GM18520 (cell line): ENCODE results near the gene SLC9A3.
"Not testable (repeated sequence)": the region's sequence is repeated elsewhere in the genome, so short reads cannot be mapped to it uniquely, and the experiment has no call there.

Source experiments
- ATAC-seq: cut with Tn5 transposase; IDR thresholded peaks from one replicate; pipeline ENCODE4 v1.9.1; 2021; ENCODE audit not compliant: unreplicated experiment

Gene SLC9A3

DNA sequence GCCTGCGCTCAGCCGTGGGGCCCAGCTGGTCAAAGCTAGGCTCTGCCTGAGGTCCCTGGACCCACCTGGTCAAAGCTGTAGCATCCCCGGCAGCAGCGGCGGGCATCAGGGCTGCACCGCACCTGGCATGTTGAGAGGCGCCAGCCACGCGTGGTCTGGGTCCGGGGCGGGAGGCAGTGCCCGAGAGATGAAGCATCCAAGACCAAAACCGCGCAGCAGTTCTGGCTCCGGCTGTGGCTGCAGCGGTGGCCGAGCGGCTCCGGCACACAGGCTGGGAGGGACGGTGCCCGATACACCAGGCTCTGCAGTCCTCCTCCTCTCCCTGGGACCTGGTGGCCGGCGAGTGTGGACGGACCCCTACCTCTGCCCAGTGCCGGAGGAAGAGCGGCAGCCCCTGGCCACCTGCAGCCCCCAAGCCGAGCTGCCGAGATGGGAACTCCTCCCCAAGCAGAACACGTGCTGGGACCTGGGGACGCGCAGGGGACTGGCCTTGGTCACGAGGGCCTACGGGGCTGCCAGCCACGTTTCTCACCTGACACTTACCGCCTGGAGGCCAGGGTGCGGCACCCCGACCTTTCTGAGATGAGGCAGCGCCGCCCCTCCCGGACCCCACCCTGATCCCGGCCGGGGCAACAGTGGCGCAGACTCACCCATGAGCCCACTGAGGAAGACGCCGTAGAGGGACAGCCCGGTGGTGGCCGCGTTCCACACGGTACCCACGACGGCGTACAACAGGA, 33.0 kb downstream of the SLC9A3 start:
- no peak for ATAC-seq

DNA sequence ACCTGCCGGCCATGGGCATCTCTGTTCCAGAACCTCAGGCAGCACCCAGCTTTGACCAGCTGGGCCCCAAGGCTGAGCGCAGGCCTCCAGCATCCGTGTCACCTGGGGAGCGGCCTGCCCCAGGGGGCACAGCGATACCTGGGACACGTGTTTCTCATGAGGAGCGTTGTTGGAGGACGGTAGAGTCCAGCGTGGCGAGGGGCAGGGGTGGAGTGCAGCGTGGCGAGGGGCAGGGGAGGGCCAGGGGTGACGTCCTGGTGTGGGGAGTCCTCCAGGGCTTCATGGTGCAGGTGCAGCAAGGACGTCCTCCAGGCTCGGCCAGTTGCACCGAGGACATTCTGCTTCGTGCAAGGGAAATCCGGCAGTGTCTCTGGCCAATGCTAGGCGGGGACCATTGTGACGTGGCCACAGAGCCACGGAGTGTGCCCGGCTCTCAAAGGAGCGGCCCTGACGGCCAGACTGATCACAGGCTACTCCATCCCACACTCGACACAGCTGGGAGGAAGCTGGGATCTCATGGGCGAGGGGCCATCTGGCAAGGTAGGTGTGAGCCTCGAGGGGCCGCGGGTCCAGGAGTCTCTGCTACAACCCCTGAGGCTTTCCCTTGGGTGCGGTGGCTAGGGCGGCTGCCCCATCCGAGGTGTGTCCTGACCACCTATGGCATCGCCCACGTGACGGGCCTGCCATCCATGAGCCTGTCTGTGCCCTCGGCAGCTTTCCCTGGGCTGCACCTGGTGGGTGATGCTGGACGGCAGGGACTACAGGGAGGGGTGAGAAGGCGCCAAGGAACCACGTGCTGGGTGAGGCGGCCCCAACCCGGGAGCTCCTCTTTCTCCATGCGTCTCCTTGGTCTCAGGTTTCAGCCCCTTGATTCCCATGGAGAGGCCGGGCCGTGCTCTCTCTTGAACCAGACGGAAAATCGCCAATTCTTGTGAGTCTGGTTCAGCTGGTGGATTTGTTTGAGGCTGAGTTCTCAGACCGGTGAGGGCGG, 33.8 kb downstream of the SLC9A3 start:
- no peak for ATAC-seq

DNA sequence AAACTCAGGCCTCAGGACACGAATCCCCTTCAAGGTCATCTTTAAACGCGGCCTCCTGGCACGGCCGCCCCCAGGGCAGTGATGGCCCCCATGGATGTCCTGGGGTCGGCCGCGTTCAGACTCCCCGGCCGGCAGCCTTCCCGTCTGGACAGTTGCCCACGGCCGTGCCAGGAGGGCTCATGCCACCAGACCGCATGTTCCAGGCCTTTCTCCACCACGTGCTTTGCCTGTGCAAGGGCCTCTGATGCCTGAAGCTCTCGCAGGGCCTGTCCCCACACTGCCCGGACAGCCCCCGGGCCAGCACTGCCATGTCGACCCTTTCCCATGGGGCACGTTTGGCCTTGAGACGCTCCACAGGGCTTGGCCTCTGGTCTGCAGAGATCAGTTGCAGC, 34.6 kb downstream of the SLC9A3 start:
- ATAC-seq = no peak

DNA sequence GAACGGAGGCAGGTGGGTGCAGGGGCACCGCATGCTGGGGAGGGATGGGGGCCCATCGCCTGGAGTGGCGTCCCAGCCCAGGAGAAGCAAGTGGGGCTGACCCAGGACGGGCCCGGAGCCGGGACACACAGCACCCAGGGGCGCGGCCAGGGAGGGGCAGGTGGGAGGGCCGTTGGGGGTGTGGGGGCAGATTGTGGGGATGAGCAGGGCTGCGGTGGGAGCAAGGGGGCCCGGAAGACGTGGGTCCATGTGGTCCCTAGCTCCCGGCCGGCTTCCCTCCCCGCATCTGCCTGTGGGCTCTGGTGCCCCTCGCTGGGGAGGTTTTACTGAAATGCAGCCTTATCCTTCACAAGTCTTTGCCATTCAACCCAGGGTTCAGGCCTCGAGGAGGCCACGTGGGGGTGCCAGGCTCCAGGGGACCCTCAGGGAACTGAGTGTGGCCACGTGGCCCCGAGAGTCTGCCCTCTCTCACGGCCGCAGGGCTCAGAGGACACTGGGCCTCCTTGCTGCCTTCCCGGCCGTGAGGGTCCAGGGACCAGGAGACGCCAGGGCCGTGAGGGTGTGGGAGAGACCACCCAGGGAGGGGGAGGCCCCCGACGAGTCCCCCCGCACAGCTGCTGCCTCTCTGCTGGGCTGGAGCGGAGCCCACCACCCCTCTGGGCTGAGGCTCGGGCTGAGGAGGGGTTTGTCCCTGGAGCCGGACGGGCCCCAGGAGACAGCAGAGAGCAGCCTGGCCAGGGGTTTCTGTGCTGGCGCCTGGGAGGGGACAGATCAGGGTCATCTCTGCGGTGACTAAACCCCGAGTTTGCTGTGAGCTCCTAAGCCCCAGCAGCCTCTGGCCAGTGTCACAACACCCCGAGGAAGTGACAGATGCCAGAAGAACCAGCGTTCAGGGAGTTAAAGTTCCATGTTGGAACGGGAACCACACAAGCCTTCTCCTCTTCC, 35.2 kb downstream of the SLC9A3 start:
- no peak for ATAC-seq

DNA sequence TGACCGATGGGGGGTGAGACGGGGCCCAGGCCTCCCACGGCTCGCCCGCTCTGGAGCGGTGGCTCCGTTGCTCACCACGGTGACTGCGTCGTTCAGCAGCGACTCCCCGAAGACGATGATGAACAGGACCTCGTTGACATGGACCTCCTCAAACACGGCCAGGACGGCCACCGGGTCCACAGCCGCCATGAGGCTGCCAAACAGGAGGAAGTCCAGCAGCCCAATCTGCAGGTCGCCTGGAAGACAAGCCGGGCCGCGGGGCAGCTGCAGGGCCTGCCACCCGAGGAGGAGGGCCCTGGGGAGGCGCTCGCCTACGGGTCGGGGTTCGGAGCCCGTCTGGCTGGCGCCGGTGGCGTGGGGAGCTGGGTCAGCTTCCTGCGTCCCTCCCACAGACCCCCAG, 36.0 kb downstream of the SLC9A3 start:
- ATAC-seq = no peak

DNA sequence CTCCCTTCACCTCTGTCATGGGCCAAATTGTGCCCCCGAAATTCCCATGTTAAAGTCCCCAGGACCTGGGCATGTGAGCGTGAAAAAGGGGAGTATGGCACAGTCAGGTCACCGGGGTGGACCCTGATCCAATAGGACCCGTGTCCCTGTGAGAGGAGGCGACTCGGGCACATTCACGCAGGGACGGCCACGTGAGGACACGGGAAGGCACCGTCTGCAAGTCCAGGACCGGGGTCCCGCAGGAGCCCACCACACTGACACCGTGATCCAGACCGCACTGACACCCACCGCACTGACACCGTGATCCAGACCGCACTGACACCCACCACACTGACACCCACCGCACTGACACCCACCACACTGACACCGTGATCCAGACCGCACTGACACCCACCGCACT, 37.7 kb downstream of the SLC9A3 start:
- ATAC-seq = not testable (repeated sequence)

DNA sequence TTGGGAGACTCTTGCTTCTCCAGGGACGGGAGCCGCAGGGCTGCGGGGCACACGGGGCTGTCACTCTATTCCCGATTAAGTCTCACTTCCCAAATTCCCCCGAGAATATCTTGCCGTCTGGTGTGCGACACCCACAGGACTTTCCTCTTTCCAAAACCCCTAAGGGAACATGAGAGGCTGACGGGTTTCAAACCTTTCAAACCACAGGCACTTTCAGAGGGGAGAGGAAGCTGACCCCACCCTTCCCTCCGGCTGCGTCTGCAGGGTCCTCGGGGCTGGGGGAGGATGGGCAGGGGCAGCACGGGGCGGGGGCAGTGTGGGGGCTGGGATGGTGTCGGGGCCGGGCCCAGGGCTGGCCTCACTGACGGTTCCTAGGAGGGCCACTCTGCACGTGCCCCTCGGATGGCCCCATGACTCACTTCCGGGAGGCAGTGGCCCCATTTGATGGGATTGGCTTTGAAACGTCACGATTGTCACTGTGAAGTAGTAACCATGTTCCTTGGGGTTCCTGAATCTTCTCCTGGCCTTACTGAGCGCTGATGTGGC, 38.2 kb downstream of the SLC9A3 start:
- no peak for ATAC-seq

- no peak for ATAC-seq
These were observed 38.9 kb downstream of the SLC9A3 start for GRCh38 chr5:485113-485945.

DNA sequence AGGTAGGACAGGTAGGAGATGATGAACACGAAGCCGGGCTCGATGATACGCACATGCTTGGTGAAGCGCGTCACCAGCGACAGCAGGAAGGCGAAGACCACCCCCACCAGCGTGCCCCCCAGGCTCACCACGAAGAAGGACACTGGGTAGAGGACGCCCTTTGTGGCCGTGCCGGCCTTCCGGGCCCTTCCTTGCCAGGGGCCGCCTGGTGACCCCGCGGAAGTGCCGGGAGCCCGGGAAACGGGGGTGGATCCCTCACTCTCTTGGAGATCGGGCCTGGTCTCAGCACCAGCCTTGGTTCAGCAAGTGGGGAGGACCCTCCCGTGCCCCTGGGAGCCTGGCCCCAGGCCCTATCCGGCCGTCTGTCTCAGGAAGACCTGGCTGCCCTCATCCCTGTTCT, 39.7 kb downstream of the SLC9A3 start:
- no peak for ATAC-seq

DNA sequence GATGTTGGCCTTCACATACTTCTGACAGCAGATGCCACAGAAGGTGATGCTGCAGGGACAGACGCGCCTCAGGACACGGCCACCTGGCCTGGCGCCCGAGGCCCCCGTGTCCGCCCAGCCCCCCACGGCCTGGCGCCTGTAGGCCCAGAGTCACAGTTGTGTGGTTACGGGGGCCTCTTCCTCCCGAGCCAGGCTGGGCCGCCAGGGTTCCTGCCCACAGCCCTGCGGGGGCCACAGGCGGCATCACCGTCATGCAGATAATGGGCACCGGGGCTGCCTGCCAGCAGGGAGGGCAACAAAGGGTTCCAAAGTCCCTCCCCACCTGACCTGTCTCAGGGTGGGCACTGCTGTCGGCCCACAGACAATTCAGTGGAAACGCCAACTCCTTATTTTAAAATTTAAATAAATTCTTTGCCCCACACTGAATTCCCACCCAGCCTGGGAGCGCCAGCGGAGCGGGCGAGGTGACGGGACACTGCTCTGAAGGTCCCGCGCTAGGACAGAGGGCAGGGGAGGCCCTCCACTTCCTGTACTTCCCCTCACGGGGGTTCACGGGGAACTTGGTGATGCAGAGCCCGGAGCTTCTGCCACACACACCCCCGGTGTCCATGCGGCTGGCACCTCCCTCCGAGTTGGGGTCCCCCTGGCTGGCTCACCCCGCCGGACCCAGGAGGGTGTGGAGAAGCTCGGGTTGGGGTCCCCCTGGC, 40.7 kb downstream of the SLC9A3 start:
- ATAC-seq = no peak

GRCh38 chr5:483011-483410, 41.2 kb downstream of the SLC9A3 start:
- no peak for ATAC-seq

DNA sequence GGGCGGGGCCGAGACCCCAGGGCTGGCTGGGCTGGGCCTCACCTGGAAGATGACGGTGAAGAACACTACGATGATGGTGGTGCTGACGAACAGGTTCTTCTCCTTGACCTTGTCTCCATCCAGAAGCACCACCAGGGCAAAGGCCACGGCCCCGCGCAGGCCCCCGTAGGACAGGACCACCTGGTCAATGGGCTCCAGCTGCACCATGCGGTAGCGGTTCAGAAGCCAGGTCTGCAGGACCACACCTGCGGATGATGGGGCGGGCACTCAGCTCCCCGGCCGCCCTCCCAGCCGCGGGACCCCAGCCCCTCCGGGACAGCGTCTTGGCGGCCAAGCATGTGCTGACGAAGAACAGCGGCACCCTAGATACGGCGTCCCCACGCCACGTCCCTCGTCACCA, 41.7 kb downstream of the SLC9A3 start:
- ATAC-seq = no peak

DNA sequence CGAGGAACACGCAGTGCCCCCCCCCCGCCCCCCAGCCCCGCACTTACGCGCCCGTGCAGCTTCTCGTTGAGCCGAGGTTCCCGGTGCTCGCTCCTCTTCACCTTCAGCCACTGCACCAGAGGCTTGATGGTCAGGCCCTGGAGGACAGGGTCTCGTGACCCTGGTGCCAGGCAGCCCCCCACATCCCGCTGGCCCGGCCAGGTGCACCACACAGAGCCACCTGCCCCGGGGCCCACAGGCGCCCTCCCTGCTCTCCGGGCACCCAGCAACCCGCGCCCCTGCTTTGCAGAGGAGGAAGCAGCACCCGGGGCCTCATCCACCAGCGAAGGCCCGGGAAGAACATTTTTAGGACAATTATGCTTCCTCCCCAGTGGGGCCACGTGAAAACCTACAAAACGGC, 42.2 kb downstream of the SLC9A3 start:
- ATAC-seq = no peak

- no peak for ATAC-seq
These were observed 42.9 kb downstream of the SLC9A3 start for GRCh38 chr5:481347-481746.

- no peak for ATAC-seq
These were observed 44.5 kb downstream of the SLC9A3 start for GRCh38 chr5:479566-480319.

GRCh38 chr5:478982-479535, 45.2 kb downstream of the SLC9A3 start:
- no peak for ATAC-seq

DNA sequence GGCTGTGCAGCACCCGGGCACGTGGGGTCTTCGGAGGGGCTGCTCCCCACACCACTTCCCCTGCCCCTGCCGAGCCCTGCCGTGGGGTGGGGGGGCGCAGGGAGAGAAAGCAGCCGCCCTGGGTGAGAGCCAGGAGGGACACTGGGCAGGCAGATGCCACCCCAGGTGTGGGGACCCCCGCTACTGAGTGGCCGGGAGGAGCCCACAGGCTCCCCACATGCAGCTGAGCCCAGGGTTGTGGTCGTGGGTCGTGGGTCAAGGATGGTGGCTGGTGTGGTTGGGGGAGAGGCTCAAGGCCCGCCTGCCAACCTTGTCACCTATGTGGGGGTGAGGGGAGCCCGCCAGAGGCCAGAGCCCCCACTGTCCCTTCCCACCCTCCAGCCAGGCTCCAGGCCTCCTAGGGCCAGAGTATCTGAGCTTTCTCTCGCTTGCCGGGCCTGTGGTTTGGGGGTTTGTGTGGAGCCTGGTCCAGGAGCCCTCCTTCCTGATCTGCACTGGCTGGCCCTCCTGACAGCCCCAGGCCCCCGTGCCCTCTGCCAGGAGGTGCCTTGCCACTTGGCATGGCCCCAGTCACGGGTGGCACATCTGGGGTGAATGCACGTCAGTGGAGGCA, 45.8 kb downstream of the SLC9A3 start:
- no peak for ATAC-seq

GRCh38 chr5:477871-478270, 46.4 kb downstream of the SLC9A3 start:
- no peak for ATAC-seq
